AG04449 (cell line): ENCODE measurements around the gene NCOA7.
"Not testable (repeated sequence)": the region's sequence is repeated elsewhere in the genome, so short reads cannot be mapped to it uniquely, and the experiment has no call there.

Source experiments
- CTCF ChIA-PET: fragments of 350-600 bp; formaldehyde crosslinking; extraction: SDS; loops from one replicate; lab custom pipeline; 2021; ENCODE audit warnings: antibody characterized with exemption; lab: Yijun Ruan, JAX
- POLR2A ChIA-PET: fragments of 400-600, 350-600 bp; formaldehyde crosslinking; extraction: SDS; loops from one replicate; lab custom pipeline; 2020; ENCODE audit warnings: antibody characterized with exemption, inconsistent platforms; lab: Yijun Ruan, JAX
- DNase-seq: peaks from one replicate; pipeline ENCODE4 v3.0.0-alpha.2; 2010; ENCODE audit warnings: low read depth, low spot score
- H3K4me3 ChIP-seq: 2 replicates; pipeline ENCODE4 v1.5.1; 2011; ENCODE audit warnings: low read depth, mild to moderate bottlenecking, control low read depth, low read length
- CTCF ChIP-seq: IDR thresholded peaks from one replicate; pipeline ENCODE4 v1.5.1; 2011; ENCODE audit warnings: mild to moderate bottlenecking, moderate library complexity, low read length, control low read depth, inconsistent platforms; ENCODE audit not compliant: insufficient read depth; ENCODE audit errors: missing control alignments

The NCOA7 gene

DNA sequence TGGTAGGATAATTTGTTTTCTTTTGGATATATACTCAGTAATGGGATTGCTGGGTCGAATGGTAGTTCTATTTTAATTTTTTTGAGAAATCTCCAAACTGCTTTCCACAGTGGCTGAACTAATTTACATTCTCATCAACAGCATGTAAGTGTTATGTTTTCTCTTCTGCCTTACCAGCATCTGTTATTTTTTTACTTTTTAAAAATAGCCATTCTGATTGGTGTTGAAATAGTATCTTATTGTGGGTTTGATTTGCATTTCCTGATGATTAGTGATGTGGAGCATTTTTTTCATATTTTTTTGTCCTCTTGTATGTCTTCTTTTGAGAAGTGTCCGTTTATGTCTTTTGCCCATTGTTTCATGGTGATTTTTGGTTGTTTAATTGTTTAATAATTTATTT is 177.7 kb downstream of the NCOA7 start:
- no peak for TF ChIP-seq CTCF
- CTCF ChIA-PET, result interaction anchor here (5.2 kb wide), 1 partner anchor 12 kb away, joined by 69 read pairs; the partner anchor contains the start of gene HINT3
- DNase-seq, result no peak
- POLR2A ChIA-PET, result no interaction called here
- H3K4me3 ChIP-seq, result no peak overlapping the region

DNA sequence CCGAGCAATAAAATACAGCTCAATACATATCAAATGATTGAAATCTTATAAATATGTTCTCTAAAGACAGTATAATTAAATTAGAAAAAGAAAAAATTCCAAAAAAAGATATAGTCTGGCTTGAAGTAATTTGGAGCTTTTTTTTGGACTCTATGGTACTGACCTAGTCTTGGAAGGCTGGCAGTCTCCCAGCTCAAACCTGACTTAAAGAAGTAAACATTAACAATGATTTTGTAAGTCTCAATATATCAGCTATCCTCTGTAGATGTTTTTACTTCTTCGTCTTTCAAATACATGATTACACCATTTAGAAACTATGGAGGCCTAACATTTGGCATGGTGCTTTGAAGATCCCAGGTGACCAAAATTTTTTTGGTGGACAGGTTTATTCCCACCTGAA is 180.0 kb downstream of the NCOA7 start:
- POLR2A ChIA-PET, result no interaction called here

DNA sequence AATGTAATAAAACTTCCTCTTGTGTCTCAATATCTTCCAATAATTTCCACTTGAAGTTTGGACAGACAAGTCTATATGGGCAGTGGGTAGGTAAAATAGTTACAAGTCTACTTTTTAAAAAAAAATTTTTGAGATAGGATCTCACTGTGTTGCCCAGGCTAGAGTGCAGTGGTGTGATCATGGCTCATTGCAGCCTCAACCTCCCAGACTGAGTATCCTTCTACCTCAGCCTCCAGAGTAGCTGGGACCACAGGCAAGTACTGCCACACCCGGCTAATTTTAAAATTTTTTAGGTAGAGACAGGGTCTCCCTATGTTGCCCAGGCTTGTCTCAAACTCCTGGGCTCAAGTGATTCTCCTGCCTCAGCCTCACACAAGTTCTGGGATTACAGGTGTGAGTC is 181.7 kb downstream of the NCOA7 start:
- DNase-seq, POLR2A ChIA-PET, H3K4me3 ChIP-seq: not testable (repeated sequence)
- CTCF ChIA-PET, result interaction anchor here (1.1 to 4.3 kb wide), 6 partner anchors 17 to 659 kb away, joined by 3 to 75 read pairs (median 10); partner anchors contain the start of gene NCOA7

More for the DNA sequence above, 180.0 kb downstream of the NCOA7 start:
- CTCF ChIA-PET, result interaction anchor here (1.0 to 5.2 kb wide), 11 partner anchors 9 to 657 kb away, joined by 3 to 69 read pairs (median 4); partner anchors contain the start of genes HINT3 and NCOA7
- no peak overlapping the region for H3K4me3 ChIP-seq
- DNase-seq, result no peak
- no peak for TF ChIP-seq CTCF

DNA sequence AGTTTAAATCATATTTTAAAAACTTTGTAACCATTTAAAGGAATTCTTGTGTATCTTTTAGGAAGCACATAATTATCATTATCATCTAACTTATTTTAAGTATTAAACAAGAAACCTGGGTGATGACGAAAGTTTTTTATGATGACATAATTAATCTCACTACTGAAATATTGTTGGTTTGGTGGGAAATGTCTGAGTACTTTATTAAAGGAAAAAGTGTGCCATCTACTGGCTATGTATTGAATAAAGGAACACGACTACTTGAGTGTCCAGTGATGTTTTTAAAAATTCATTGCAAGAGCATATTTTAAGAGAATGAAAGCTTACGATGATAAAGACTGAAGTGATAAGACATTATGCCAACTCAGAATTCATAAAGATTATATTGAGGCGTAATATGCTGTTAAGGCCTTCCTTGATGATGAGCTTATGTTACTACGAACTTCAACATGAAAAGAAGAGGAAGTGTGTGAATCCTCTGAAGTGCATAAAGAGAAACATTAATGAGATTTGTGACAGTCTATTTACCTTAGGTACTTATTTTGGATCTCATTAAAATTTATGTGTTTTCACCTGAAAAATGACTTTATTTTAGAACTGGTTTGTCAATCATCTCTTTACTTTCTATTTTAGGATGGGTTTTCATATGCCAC is 183.6 kb downstream of the NCOA7 start:
- DNase-seq, result no peak
- TF ChIP-seq CTCF, result no peak
- CTCF ChIA-PET, result interaction anchor here (0.9 to 4.3 kb wide), 45 partner anchors 8 to 665 kb away, joined by 3 to 75 read pairs (median 6); partner anchors contain the start of genes HINT3, NCOA7 and TRMT11
- H3K4me3 ChIP-seq, result no peak overlapping the region
- POLR2A ChIA-PET, result interaction anchor here (0.7 kb wide), 1 partner anchor 17 kb away, joined by 3 read pairs; no protein-coding TSS in a partner anchor

- DNase-seq, result no peak
- no peak for TF ChIP-seq CTCF
- ChIA-PET CTCF (interaction anchor here (1.4 kb wide), 1 partner anchor 665 kb away, joined by 3 read pairs; no protein-coding TSS in a partner anchor), POLR2A (no interaction called here)
- no peak overlapping the region for H3K4me3 ChIP-seq
Measured at GRCh38 chr6:125979101-125979500, 188.3 kb downstream of the NCOA7 start.
